Endothelial cell of umbilical vein (primary cell): ENCODE results near the gene UNC119. TPM values are rescaled to one million over a fixed set of nuclear protein-coding genes. Genes with fewer than 3 reads are reported as not detected.

Source experiments
- BruUV-seq: library from RNA; stranded (reverse); fragments of 400-500 nt; replicated peaks from 2 replicates; lab custom pipeline; 2021; lab: Mats Ljungman, UMichigan
- CTCF ChIA-PET: fragments of 300-600, 350-600 bp; sonication (Branson Sonifier 250); formaldehyde crosslinking; loops from one replicate; lab custom pipeline; 2021; ENCODE audit warnings: antibody characterized with exemption, inconsistent platforms; lab: Charles Lee
- POLR2A ChIA-PET: fragments of 300-600, 350-600 bp; sonication (Branson Sonifier 250); formaldehyde crosslinking; loops from one replicate; lab custom pipeline; 2021; ENCODE audit warnings: antibody characterized with exemption, inconsistent platforms; lab: Charles Lee
- DNase-seq: peaks from one replicate; pipeline ENCODE4 v3.0.0-alpha.2; 2011; ENCODE audit warnings: low read depth, low spot score
- FAIRE-seq: peaks from 2 replicates; lab custom pipeline; 2011; peaks lifted over from hg19 to GRCh38; lab: Jason Lieb, UNC
- H2AFZ ChIP-seq: 2 replicates; pipeline ENCODE4 v1.6.0; 2012; ENCODE audit warnings: low read depth, low read length, control low read depth, inconsistent platforms
- H3K27ac ChIP-seq: 2 replicates; pipeline ENCODE4 v1.5.1; 2011; ENCODE audit warnings: low read depth, mild to moderate bottlenecking, control low read depth, low read length, moderate library complexity; ENCODE audit not compliant: insufficient read depth
- H3K27me3 ChIP-seq, 2 experiments: 2 replicates each; pipeline versions ENCODE4 v1.6.0 to v1.6.1; 2011; ENCODE audit warnings: low read length in 2 of 2, mixed read lengths in 1 of 2; ENCODE audit not compliant: control insufficient read depth in 2 of 2, insufficient read depth in 2 of 2
- H3K36me3 ChIP-seq, 2 experiments: 2 replicates in 1 of 2; 3 replicates in 1 of 2; pipeline ENCODE4 v1.5.1; 2011; ENCODE audit warnings: low read length in 2 of 2, mild to moderate bottlenecking in 1 of 2, moderate library complexity in 1 of 2; ENCODE audit not compliant: control insufficient read depth in 2 of 2, insufficient read depth in 2 of 2; ENCODE audit errors: extremely low read depth in 1 of 2
- H3K4me1 ChIP-seq: 3 replicates; pipeline ENCODE4 v1.5.1; 2011; ENCODE audit warnings: mild to moderate bottlenecking, low read length; ENCODE audit not compliant: control insufficient read depth, insufficient read depth; ENCODE audit errors: extremely low read depth
- H3K4me2 ChIP-seq: 2 replicates; pipeline ENCODE4 v1.6.1; 2011; ENCODE audit warnings: low read length, control low read depth, mixed read lengths; ENCODE audit not compliant: insufficient read depth
- H3K4me3 ChIP-seq, 3 experiments: fragments of 200-600 bp in 1 of 3; sonication (generic), shearing (Covaris generic) in 1 of 3; replicated peaks in 1 of 3; 2 replicates each; pipeline ENCODE4 v1.5.1; 2011 to 2016; ENCODE audit warnings: control low read depth in 3 of 3, low read length in 3 of 3, mild to moderate bottlenecking in 2 of 3, inconsistent platforms in 1 of 3, low read depth in 1 of 3, moderate library complexity in 1 of 3; ENCODE audit not compliant: insufficient read depth in 1 of 3
- H3K79me2 ChIP-seq: 2 replicates; pipeline ENCODE4 v1.6.0; 2012; ENCODE audit warnings: low read length, inconsistent platforms; ENCODE audit not compliant: control insufficient read depth, insufficient read depth
- H3K9ac ChIP-seq: replicated peaks from 2 replicates; pipeline ENCODE3; 2011; ENCODE audit warnings: low read length, control low read depth; ENCODE audit not compliant: insufficient read depth; ENCODE audit errors: extremely low read depth
- H3K9me1 ChIP-seq: replicated peaks from 3 replicates; pipeline ENCODE4 v1.6.0; 2011; ENCODE audit warnings: mild to moderate bottlenecking, low read length; ENCODE audit not compliant: control insufficient read depth, insufficient read depth; ENCODE audit errors: extremely low read depth
- H3K9me3 ChIP-seq: replicated peaks from 2 replicates; pipeline ENCODE4 v1.5.1; 2012; ENCODE audit warnings: low read length, inconsistent platforms; ENCODE audit not compliant: control insufficient read depth, insufficient read depth
- H4K20me1 ChIP-seq: replicated peaks from 2 replicates; pipeline ENCODE3; 2011; ENCODE audit warnings: mild to moderate bottlenecking, low read length; ENCODE audit not compliant: control insufficient read depth, insufficient read depth; ENCODE audit errors: extremely low read depth
- EZH2 ChIP-seq: IDR thresholded peaks from 2 replicates; pipeline ENCODE4 v1.6.1; 2012; ENCODE audit warnings: borderline replicate concordance, low read depth, mild to moderate bottlenecking, moderate library complexity, low read length, inconsistent platforms; ENCODE audit not compliant: severe bottlenecking
- GATA2 ChIP-seq: IDR thresholded peaks from 2 replicates; pipeline ENCODE4 v1.7.0; 2011; ENCODE audit warnings: low read depth, mild to moderate bottlenecking, moderate library complexity, mixed read lengths, low read length; ENCODE audit not compliant: insufficient read length, insufficient read depth
- JUN ChIP-seq: IDR thresholded peaks from 2 replicates; pipeline ENCODE4 v1.6.1; 2011; ENCODE audit warnings: borderline replicate concordance, low read depth; ENCODE audit not compliant: insufficient read length, insufficient read depth
- MYC ChIP-seq: IDR thresholded peaks from one replicate; pipeline ENCODE4 v1.6.1; 2011; ENCODE audit warnings: mild to moderate bottlenecking, low read depth, low read length
- POLR2A ChIP-seq: IDR thresholded peaks from 2 replicates; pipeline ENCODE4 v1.6.1; 2012; ENCODE audit warnings: low read depth, mild to moderate bottlenecking, control low read depth, low read length
- POLR2AphosphoS5 ChIP-seq: IDR thresholded peaks from 2 replicates; pipeline ENCODE4 v1.6.1; 2012; ENCODE audit warnings: low read depth, mild to moderate bottlenecking, control low read depth, low read length, moderate library complexity; ENCODE audit not compliant: insufficient read depth
- dilution Hi-C: fragments of 300-500 bp; cut with MboI; formaldehyde crosslinking; loops from one replicate; pipeline ENCODE4 v1.15.0; 2019; ENCODE audit warnings: low sequenced_read_pairs; ENCODE audit not compliant: extremely low pct_ligation_motif_present
- intact Hi-C: fragments of 100-400 bp; cut with micrococcal nuclease; formaldehyde crosslinking; loops from one replicate; pipeline ENCODE4 v1.10.0; 2022
- polyA plus RNA-seq, 4 experiments: library from polyadenylated mRNA; depleted of rRNA in 3 of 4; stranded (reverse) in 3 of 4; unstranded in 1 of 4; fragments of >200 nt; gene quantifications; 2 replicates each; pipeline versions ENCODE4 v1.2.1 to v1.2.3, GENCODE V29; 2011 to 2012; ENCODE audit warnings: missing spikeins in 1 of 4
- total RNA-seq: library from RNA; stranded (reverse); gene quantifications from 2 replicates; pipeline ENCODE4 v1.2.3, GENCODE V29; 2021
- TF ChIP-seq, protein P1 (sequence below), 2 donors: IDR thresholded peaks; 1 replicate in 1 of 2; 2 replicates in 1 of 2; pipeline ENCODE4 v1.5.1; 2011; ENCODE audit warnings: low read length in 2 of 2, mild to moderate bottlenecking in 2 of 2, moderate library complexity in 2 of 2, control low read depth in 1 of 2, inconsistent platforms in 1 of 2, low read depth in 1 of 2; ENCODE audit not compliant: insufficient read depth in 1 of 2; ENCODE audit errors: extremely low read depth in 1 of 2

The UNC119 gene
- total and polyA plus RNA-seq, 2 donors (not counting 3 experiments of a cell fraction or from before 2014, with no cell fraction given): 26.3 to 67.8 TPM

DNA sequence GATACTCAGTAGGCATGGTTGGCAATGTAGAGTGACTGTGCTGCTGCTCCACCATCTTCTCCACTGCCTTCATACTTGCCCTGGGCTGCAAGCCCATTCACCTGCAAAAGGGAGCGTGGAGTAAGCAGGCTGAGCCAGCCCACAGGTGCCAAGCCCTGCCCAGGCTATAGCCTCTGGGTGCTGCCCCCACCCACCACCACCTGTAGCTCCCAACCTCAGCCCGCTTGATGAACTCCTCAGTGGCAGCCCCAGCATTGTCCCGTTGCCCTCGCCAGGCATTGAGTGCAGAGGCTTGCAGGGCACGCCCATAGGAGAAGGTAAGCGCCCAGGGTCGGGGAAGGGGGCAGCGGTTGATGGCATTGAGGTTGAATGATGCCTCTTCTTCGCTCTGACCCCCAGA lies 21.1 kb upstream of the UNC119 start:
- CTCF ChIA-PET: no interaction called here
- dilution Hi-C loops: no loop called here
- intact Hi-C loops: no loop called here

GRCh38 chr17:28573040-28573380 lies 20.6 kb upstream of the UNC119 start:
- no peak for TF ChIP-seq POLR2AphosphoS5
- no peak for TF ChIP-seq GATA2
- TF ChIP-seq POLR2A: no peak
- TF ChIP-seq MYC: no peak
- no peak for TF ChIP-seq EZH2
- TF ChIP-seq JUN: no peak
- BruUV-seq: no TSS peak
- no peak overlapping the region for H3K27ac ChIP-seq
- DNase-seq: no peak
- no peaks in the 10 kb centered on the region for H3K9me1 ChIP-seq
- H3K9ac ChIP-seq: no peak overlapping the region
- H3K9me3 ChIP-seq: no peaks in the 10 kb centered on the region
- POLR2A ChIA-PET: no interaction called here
- H3K27me3 ChIP-seq: no peaks in the 10 kb centered on the region
- no peak overlapping the region for H2AFZ ChIP-seq
- no peak overlapping the region for H3K4me3 ChIP-seq
- H4K20me1 ChIP-seq: no peaks in the 10 kb centered on the region
- intact Hi-C loops (no loop called here), dilution Hi-C loops (no loop called here)
- no peak for FAIRE-seq
- no peaks in the 10 kb centered on the region for H3K36me3 ChIP-seq
- H3K4me2 ChIP-seq: no peak overlapping the region
- H3K79me2 ChIP-seq: peaks cover 14% of the 10 kb centered on the region
- H3K4me1 ChIP-seq: peaks cover 12% of the 10 kb centered on the region
- CTCF ChIA-PET: no interaction called here

More for the DNA sequence above, 21.1 kb upstream of the UNC119 start:
- H3K27me3 ChIP-seq: no peaks in the 10 kb centered on the region
- H3K9me3 ChIP-seq: no peaks in the 10 kb centered on the region
- POLR2A ChIA-PET: no interaction called here
- peaks cover 0 to 2% of the 10 kb centered on the region in 2 experiments for H3K36me3 ChIP-seq
- BruUV-seq: no TSS peak
- H3K4me1 ChIP-seq: peaks cover 12% of the 10 kb centered on the region
- H3K79me2 ChIP-seq: peaks cover 14% of the 10 kb centered on the region
- H3K4me3 ChIP-seq: no peak overlapping the region
- DNase-seq: no peak
- no peaks in the 10 kb centered on the region for H4K20me1 ChIP-seq
- no peak overlapping the region for H3K4me2 ChIP-seq
- no peak overlapping the region for H3K27ac ChIP-seq
- H2AFZ ChIP-seq: no peak overlapping the region
- FAIRE-seq: no peak
- no peak overlapping the region for H3K9ac ChIP-seq
- no peaks in the 10 kb centered on the region for H3K9me1 ChIP-seq
- TF ChIP-seq, protein P1, sequence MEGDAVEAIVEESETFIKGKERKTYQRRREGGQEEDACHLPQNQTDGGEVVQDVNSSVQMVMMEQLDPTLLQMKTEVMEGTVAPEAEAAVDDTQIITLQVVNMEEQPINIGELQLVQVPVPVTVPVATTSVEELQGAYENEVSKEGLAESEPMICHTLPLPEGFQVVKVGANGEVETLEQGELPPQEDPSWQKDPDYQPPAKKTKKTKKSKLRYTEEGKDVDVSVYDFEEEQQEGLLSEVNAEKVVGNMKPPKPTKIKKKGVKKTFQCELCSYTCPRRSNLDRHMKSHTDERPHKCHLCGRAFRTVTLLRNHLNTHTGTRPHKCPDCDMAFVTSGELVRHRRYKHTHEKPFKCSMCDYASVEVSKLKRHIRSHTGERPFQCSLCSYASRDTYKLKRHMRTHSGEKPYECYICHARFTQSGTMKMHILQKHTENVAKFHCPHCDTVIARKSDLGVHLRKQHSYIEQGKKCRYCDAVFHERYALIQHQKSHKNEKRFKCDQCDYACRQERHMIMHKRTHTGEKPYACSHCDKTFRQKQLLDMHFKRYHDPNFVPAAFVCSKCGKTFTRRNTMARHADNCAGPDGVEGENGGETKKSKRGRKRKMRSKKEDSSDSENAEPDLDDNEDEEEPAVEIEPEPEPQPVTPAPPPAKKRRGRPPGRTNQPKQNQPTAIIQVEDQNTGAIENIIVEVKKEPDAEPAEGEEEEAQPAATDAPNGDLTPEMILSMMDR (IDR thresholded peaks at IDR 0.05; ENCODE audit: extremely low read depth in 1 of 2, insufficient read depth in 1 of 2, low read depth in 1 of 2, low read length in 2 of 2): no peak
